ENCODE measurements around the gene ZFYVE9.

Gene ZFYVE9

DNA sequence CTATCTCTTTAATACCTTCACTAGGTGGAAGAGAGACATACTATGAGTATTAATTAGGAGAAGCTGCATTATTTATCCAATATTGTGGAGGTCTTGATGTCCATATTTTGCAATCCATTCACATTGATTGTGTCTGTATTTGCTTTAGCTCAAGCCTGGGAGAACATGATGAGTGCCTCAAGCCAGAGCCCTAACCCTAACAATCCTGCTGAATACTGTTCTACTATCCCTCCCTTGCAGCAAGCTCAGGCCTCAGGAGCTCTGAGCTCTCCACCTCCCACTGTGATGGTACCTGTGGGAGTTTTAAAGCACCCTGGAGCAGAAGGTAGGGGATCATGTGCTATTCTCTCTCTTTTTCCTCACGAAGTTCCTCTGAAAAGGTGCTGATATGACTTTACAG, 124.6 kb downstream of the ZFYVE9 start:
- H3K4me3 ChIP-seq (ENCODE audit: low read depth, low read length): no peak overlapping the region
- TF ChIP-seq, protein P1, sequence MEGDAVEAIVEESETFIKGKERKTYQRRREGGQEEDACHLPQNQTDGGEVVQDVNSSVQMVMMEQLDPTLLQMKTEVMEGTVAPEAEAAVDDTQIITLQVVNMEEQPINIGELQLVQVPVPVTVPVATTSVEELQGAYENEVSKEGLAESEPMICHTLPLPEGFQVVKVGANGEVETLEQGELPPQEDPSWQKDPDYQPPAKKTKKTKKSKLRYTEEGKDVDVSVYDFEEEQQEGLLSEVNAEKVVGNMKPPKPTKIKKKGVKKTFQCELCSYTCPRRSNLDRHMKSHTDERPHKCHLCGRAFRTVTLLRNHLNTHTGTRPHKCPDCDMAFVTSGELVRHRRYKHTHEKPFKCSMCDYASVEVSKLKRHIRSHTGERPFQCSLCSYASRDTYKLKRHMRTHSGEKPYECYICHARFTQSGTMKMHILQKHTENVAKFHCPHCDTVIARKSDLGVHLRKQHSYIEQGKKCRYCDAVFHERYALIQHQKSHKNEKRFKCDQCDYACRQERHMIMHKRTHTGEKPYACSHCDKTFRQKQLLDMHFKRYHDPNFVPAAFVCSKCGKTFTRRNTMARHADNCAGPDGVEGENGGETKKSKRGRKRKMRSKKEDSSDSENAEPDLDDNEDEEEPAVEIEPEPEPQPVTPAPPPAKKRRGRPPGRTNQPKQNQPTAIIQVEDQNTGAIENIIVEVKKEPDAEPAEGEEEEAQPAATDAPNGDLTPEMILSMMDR (IDR thresholded peaks at IDR 0.05; ENCODE audit: low read depth, low read length, missing control alignments): no peak
- no peak for DNase-seq (ENCODE audit: low read depth)

DNA sequence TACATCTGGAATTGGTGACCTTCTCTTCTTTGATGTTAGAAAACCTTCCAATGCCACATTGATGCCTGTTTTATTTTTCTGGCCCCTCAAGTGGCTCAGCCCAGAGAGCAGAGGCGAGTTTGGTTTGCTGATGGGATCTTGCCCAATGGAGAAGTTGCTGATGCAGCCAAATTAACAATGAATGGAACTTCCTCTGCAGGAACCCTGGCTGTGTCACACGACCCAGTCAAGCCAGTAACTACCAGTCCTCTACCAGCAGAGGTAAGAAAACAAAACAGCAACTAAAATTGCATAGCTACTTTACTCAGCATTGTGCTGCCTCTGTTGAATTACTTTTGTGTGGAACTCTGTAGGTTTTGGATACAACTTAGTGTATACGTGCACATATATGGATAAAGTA, 126.5 kb downstream of the ZFYVE9 start:
- TF ChIP-seq, protein P1 (IDR thresholded peaks at IDR 0.05; ENCODE audit: low read depth, low read length, missing control alignments): no peak
- DNase-seq (ENCODE audit: low read depth): no peak
- no peak overlapping the region for H3K4me3 ChIP-seq (ENCODE audit: low read depth, low read length)

DNA sequence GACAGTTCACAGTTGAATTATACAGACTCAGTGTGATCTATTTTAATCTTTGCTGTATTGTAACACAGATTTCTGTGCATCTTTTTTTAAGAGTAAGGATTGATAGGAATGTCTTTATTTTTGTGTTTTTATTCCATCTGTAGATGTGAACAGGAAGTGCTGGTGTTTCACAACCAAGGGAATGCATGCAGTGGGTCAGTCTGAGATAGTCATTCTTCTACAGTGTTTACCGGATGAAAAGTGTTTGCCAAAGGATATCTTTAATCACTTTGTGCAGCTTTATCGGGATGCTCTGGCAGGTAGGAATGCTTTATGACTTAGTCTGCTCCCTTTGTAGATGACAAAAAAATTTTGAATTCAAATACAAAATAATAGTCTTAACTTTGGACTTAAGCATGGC, 139.6 kb downstream of the ZFYVE9 start:
- H3K4me3 ChIP-seq (ENCODE audit: low read depth, low read length): no peak overlapping the region
- DNase-seq (ENCODE audit: low read depth): no peak
- TF ChIP-seq, protein P1 (IDR thresholded peaks at IDR 0.05; ENCODE audit: low read depth, low read length, missing control alignments): no peak

DNA sequence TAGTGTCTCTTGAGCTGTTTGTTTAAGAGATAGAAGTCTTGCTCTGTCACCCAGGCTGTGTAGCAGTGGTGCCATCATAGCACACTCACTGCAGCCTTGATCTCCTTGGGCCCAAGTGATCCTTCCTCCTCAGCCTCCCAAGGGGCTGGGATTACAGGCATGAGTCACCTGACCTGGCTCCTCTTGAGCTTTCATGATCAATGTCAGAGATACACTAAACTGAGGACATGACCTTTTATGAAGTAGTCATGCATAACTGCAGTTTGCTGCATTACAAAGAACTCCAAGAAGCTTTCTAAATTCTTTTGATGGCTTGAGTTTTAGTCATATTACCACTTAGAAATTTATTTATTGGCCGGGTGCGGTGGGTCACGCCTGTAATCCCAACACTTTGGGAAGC, 146.4 kb downstream of the ZFYVE9 start:
- H3K4me3 ChIP-seq (ENCODE audit: low read depth, low read length): no peak overlapping the region
- no peak for DNase-seq (ENCODE audit: low read depth)
- TF ChIP-seq, protein P1 (IDR thresholded peaks at IDR 0.05; ENCODE audit: low read depth, low read length, missing control alignments): no peak

DNA sequence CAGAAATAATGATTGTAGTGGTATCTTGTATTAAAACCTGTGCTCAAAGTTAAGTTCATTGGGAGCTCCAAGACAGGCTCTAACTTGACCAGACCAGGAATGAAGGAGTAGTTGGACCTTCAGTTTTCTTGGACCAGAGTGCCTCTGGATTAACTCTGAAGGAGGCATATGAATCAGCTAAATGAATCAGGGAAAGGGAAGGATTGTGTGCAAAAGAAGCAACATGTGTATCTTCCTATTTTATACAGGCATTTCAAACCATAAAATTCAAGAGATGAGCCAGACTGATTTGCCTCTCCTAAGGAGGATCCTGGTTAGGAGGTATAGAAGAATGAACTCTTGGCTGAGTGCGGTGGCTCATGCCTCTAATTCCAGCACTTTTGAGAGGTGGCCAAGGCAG, 152.7 kb downstream of the ZFYVE9 start:
- TF ChIP-seq, protein P1 (IDR thresholded peaks at IDR 0.05; ENCODE audit: low read depth, low read length, missing control alignments): no peak
- no peak for DNase-seq (ENCODE audit: low read depth)

DNA sequence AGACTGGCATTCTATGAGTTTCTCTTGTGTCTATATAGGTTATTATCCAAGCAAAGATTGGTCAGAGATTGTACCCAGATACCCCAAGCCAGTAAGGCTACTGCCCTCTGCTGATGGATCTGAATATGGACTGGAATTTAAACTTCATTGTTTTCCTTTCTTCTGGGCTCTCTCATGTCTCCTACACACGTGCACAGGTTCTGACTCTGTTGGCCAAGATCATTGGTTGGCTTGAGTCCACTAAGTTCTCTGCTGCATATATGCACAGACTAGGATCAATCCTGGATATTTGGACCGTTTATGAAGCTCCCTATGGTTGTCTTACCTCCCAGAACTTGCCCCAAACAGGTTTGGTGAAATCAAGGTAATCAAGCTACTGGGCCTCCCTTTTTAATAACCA, 154.5 kb downstream of the ZFYVE9 start:
- no peak overlapping the region for H3K4me3 ChIP-seq (ENCODE audit: low read depth, low read length)
- TF ChIP-seq, protein P1 (IDR thresholded peaks at IDR 0.05; ENCODE audit: low read depth, low read length, missing control alignments): peak; percentile 67
- DNase-seq (ENCODE audit: low read depth): peak; percentile 2

More for the DNA sequence above, 152.7 kb downstream of the ZFYVE9 start:
- H3K4me3 ChIP-seq (ENCODE audit: low read depth, low read length): no peak overlapping the region

DNA sequence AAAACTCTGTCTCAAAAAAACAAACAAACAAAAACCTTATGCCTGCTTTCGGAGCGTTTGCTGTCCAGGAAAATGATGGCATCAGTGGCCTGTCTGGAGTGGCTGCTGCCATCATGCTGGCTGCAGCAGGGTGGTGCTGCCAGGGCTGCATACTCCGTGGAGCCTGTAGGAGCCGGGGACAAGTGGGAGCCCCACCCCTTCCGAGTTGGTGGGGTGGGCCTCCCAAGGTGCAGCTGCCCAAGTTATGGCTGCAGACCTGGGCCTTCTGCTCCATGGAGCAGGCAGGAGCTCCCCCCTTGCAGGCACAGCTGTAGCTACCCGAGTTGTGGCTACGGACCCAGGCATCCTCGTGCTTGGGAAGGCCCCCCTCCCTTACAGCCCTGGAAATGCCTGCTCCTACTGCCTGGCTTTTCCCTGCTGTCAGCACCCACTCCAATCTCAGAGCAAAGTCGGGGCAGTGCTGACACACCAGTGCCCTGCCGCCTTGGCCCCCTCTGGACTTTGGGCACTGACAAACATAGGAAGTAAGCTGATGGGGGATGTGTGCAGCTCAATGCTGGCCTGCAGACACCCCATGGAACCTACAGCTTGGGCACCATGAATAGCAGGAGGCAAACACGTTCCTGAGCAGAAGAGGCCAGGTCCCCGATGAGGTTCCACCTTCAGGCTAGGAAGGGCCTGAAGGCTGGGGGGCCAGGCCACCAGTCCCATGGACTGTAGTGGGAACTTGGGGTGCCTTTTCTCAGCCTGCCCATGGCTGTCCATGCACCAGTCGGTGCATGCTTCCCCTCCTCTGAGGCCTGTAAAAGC, 163.7 kb downstream of the ZFYVE9 start:
- DNase-seq (ENCODE audit: low read depth): no peak
- H3K4me3 ChIP-seq (ENCODE audit: low read depth, low read length): no peak overlapping the region
- TF ChIP-seq, protein P1 (IDR thresholded peaks at IDR 0.05; ENCODE audit: low read depth, low read length, missing control alignments): no peak
